Measurements from ENCODE around the gene NCOR1.
"Not testable (repeated sequence)": the region's sequence is repeated elsewhere in the genome, so short reads cannot be mapped to it uniquely, and the experiment has no call there.

Gene NCOR1

GRCh38 chr17:16215273-16215964 lies at the start of gene NCOR1:
NCOR1 (minus strand) TSS chr17:16215534; CDS start chr17:16194569, 20,965 bp downstream.
- DNase-seq (ENCODE audit: low read depth): peak; percentile 88

GRCh38 chr17:16262201-16262600 lies 46.9 kb upstream of the NCOR1 start:
- DNase-seq (ENCODE audit: low read depth): no peak

- DNase-seq (ENCODE audit: low read depth): no peak
These were observed 45.7 kb upstream of the NCOR1 start for GRCh38 chr17:16261049-16261448.

- no peak for DNase-seq (ENCODE audit: low read depth)
These were observed 44.6 kb upstream of the NCOR1 start for GRCh38 chr17:16259926-16260325.

GRCh38 chr17:16258901-16259300 lies 43.6 kb upstream of the NCOR1 start:
- no peak for DNase-seq (ENCODE audit: low read depth)

- DNase-seq (ENCODE audit: low read depth): no peak
These were observed 40.2 kb upstream of the NCOR1 start for GRCh38 chr17:16255481-16255921.

- DNase-seq (ENCODE audit: low read depth): no peak
These were observed 39.6 kb upstream of the NCOR1 start for GRCh38 chr17:16254773-16255400.

- DNase-seq (ENCODE audit: low read depth): no peak
These were observed 36.2 kb upstream of the NCOR1 start for GRCh38 chr17:16251556-16251955.

GRCh38 chr17:16251043-16251442 lies 35.7 kb upstream of the NCOR1 start:
- DNase-seq (ENCODE audit: low read depth): no peak

- no peak for DNase-seq (ENCODE audit: low read depth)
These were observed 35.3 kb upstream of the NCOR1 start for GRCh38 chr17:16250635-16251034.

GRCh38 chr17:16247586-16247984 lies 32.3 kb upstream of the NCOR1 start:
- DNase-seq (ENCODE audit: low read depth): no peak

- no peak for DNase-seq (ENCODE audit: low read depth)
These were observed 28.6 kb upstream of the NCOR1 start for GRCh38 chr17:16243801-16244567.

- DNase-seq (ENCODE audit: low read depth): no peak
These were observed 28.1 kb upstream of the NCOR1 start for GRCh38 chr17:16243385-16243784.

GRCh38 chr17:16241906-16242399 lies 26.6 kb upstream of the NCOR1 start:
- no peak for DNase-seq (ENCODE audit: low read depth)

- no peak for DNase-seq (ENCODE audit: low read depth)
These were observed 24.6 kb upstream of the NCOR1 start for GRCh38 chr17:16239931-16240330.

- no peak for DNase-seq (ENCODE audit: low read depth)
These were observed 17.1 kb upstream of the NCOR1 start for GRCh38 chr17:16232391-16232790.

GRCh38 chr17:16229912-16230561 lies 14.7 kb upstream of the NCOR1 start:
- not testable (repeated sequence) for DNase-seq (ENCODE audit: low read depth)

- DNase-seq (ENCODE audit: low read depth): no peak
These were observed 7.1 kb upstream of the NCOR1 start for GRCh38 chr17:16222406-16222805.

- DNase-seq (ENCODE audit: low read depth): peak; percentile 85
These were observed 1.8 kb upstream of the NCOR1 start, which contains the start of gene PIGL for GRCh38 chr17:16217002-16217635. PIGL (plus strand) TSS chr17:16217210; CDS start chr17:16217227, 17 bp downstream.

- not testable (repeated sequence) for DNase-seq (ENCODE audit: low read depth)
These were observed 1.1 kb upstream of the NCOR1 start for GRCh38 chr17:16216341-16217001.

GRCh38 chr17:16215965-16216316 lies 607 bp upstream of the NCOR1 start:
- DNase-seq (ENCODE audit: low read depth): no peak

Data from GM04504 (cell line).